Fibroblast of lung (primary cell): ENCODE data around the gene ERLEC1. TPM values are rescaled to one million over a fixed set of nuclear protein-coding genes. Genes with fewer than 3 reads are reported as not detected.

Experiments used
- DNase-seq, 2 donors: peaks; one replicate each; pipeline versions ENCODE4 v3.0.0 to v3.0.0-alpha.2; 2010; ENCODE audit warnings: low read depth in 2 of 2
- H2AFZ ChIP-seq: 2 replicates; pipeline ENCODE4 v1.5.1; 2012; ENCODE audit warnings: low read length, control low read depth, inconsistent platforms
- H3K27ac ChIP-seq: 2 replicates; pipeline ENCODE4 v1.5.1; 2011; ENCODE audit warnings: low read length, control low read depth; ENCODE audit not compliant: insufficient read depth
- H3K27me3 ChIP-seq: 2 replicates; pipeline ENCODE4 v1.5.1; 2011; ENCODE audit warnings: mild to moderate bottlenecking, low read length; ENCODE audit not compliant: control insufficient read depth, insufficient read depth
- H3K36me3 ChIP-seq: 2 replicates; pipeline ENCODE4 v1.5.1; 2011; ENCODE audit warnings: low read length; ENCODE audit not compliant: control insufficient read depth, insufficient read depth
- H3K4me1 ChIP-seq: 2 replicates; pipeline ENCODE4 v1.5.1; 2011; ENCODE audit warnings: low read length; ENCODE audit not compliant: control insufficient read depth, insufficient read depth; ENCODE audit errors: extremely low read depth
- H3K4me2 ChIP-seq: 2 replicates; pipeline ENCODE4 v1.5.1; 2011; ENCODE audit warnings: low read length, control low read depth; ENCODE audit not compliant: insufficient read depth; ENCODE audit errors: extremely low read depth
- H3K4me3 ChIP-seq, 4 experiments: fragments of 200-600 bp in 1 of 4; sonication (generic) in 1 of 4; replicated peaks in 1 of 4; 2 replicates each; pipeline ENCODE4 v1.5.1; 2011 to 2016; ENCODE audit warnings: low read length in 4 of 4, low read depth in 3 of 4, mild to moderate bottlenecking in 3 of 4, control low read depth in 2 of 4, inconsistent platforms in 1 of 4, mixed read lengths in 1 of 4; ENCODE audit not compliant: insufficient read depth in 1 of 4; ENCODE audit errors: control extremely low read depth in 1 of 4
- H3K79me2 ChIP-seq: 2 replicates; pipeline ENCODE4 v1.5.1; 2012; ENCODE audit warnings: mild to moderate bottlenecking, low read length, inconsistent platforms; ENCODE audit not compliant: control insufficient read depth, insufficient read depth
- H3K9ac ChIP-seq: 2 replicates; pipeline ENCODE4 v1.5.1; 2011; ENCODE audit warnings: mild to moderate bottlenecking, low read length, control low read depth; ENCODE audit not compliant: insufficient read depth
- H3K9me3 ChIP-seq: 2 replicates; pipeline ENCODE4 v1.5.1; 2012; ENCODE audit warnings: low read depth, low read length; ENCODE audit not compliant: control insufficient read depth, insufficient read depth
- H4K20me1 ChIP-seq: 2 replicates; pipeline ENCODE4 v1.5.1; 2011; ENCODE audit warnings: low read length; ENCODE audit not compliant: control insufficient read depth, insufficient read depth; ENCODE audit errors: extremely low read depth
- CTCF ChIP-seq, 2 donors: IDR thresholded peaks in 1 of 2; conservative IDR thresholded peaks in 1 of 2; 1 replicate in 1 of 2; 2 replicates in 1 of 2; pipeline ENCODE4 v1.5.1; 2011 to 2012; ENCODE audit warnings: low read length in 2 of 2, control low read depth in 1 of 2, inconsistent platforms in 1 of 2, low read depth in 1 of 2, mild to moderate bottlenecking in 1 of 2
- EZH2 ChIP-seq: IDR thresholded peaks from 2 replicates; pipeline ENCODE4 v1.5.1; 2012; ENCODE audit warnings: low read length, control low read depth, mild to moderate bottlenecking; ENCODE audit errors: missing control alignments
- polyA plus RNA-seq, 2 donors: library from polyadenylated mRNA; depleted of rRNA in 1 of 2; stranded (reverse) in 1 of 2; unstranded in 1 of 2; fragments of >200 nt; gene quantifications; 2 replicates each; pipeline ENCODE4 v1.2.1, GENCODE V29; 2011 to 2012; ENCODE audit warnings: missing spikeins in 1 of 2
- total RNA-seq: library from RNA; depleted of rRNA; stranded (reverse); fragments of >200 nt; gene quantifications from 2 replicates; pipeline ENCODE4 v1.2.1, GENCODE V29; 2014

Gene ERLEC1
- total and polyA plus RNA-seq, 2 donors (not counting 1 experiment from before 2014, with no cell fraction given): 87.7 to 103 TPM

DNA sequence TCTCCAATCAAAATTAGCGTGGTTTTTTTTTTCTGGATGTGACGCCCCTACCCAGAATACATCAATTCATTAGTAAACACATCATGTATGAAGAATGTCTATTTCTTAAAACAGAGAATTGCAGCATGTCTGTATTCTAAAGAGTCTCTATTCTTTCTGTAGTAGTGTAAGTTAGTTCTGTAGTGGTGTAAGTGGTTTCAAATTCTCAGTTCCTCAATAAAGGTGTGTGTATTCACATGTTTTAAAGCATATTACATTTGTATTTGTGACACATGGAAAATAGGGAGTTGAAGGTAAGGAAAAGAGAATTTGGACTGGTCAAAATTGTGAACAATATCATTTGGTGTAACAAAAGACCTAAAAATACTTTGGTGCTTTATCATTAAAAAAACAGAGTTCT, 80.9 kb downstream of the ERLEC1 start:
- H4K20me1 ChIP-seq: no peaks in the 10 kb centered on the region
- H2AFZ ChIP-seq: no peak overlapping the region
- peaks cover 2% of the 10 kb centered on the region for H3K36me3 ChIP-seq
- TF ChIP-seq EZH2 (no peak), CTCF (conservative IDR thresholded peaks at IDR 0.05 in 1 of 2, IDR thresholded peaks at IDR 0.05 in 1 of 2; ENCODE audit: low read depth in 1 of 2, low read length in 2 of 2) (no peak)
- H3K79me2 ChIP-seq: no peaks in the 10 kb centered on the region
- H3K9me3 ChIP-seq: no peaks in the 10 kb centered on the region
- H3K27ac ChIP-seq: no peak overlapping the region
- no peaks in the 10 kb centered on the region for H3K27me3 ChIP-seq
- no peak overlapping the region for H3K4me3 ChIP-seq
- H3K4me1 ChIP-seq: no peaks in the 10 kb centered on the region
- DNase-seq: no peak
- H3K4me2 ChIP-seq: no peak overlapping the region
- no peak overlapping the region for H3K9ac ChIP-seq

Other genes with a start within 250 kb of the ERLEC1 start
- gene CHAC2, start 19.2 kb upstream of the ERLEC1 start, total RNA-seq: 1.3 and 1.7 TPM in 2 replicates
- 3.3 and 6.8 TPM in 2 replicates for gene CHAC2, start 19.2 kb upstream of the ERLEC1 start, polyA plus RNA-seq
- gene ASB3, start 91 bp upstream of the ERLEC1 start, total RNA-seq: 31.9 and 32.6 TPM in 2 replicates
- gene ASB3, start 91 bp upstream of the ERLEC1 start, polyA plus RNA-seq: 19.0 and 21.1 TPM in 2 replicates
- gene GPR75, start 72.9 kb downstream of the ERLEC1 start, total RNA-seq: 0.77 and 1.8 TPM in 2 replicates
- 1.4 and 2.1 TPM in 2 replicates for gene GPR75, start 72.9 kb downstream of the ERLEC1 start, polyA plus RNA-seq
- gene PSME4, start 183.9 kb downstream of the ERLEC1 start, total RNA-seq: 18.7 and 26.8 TPM in 2 replicates
- gene PSME4, start 183.9 kb downstream of the ERLEC1 start, polyA plus RNA-seq: 34.6 and 43.2 TPM in 2 replicates